Right lobe of liver (tissue), 4 donors: Measurements from ENCODE around the gene FANCD2.

Experiments
- POLR2A ChIP-seq: fragments of 450-650 bp; IDR thresholded peaks from one replicate; pipeline ENCODE4 v1.6.1; 2017; ENCODE audit warnings: antibody characterized with exemption, mild to moderate bottlenecking
- TF ChIP-seq, protein P1 (sequence below), 4 donors: fragments of 200-600 bp in 3 of 4; fragments of 450-650 bp in 1 of 4; IDR thresholded peaks; one replicate each; pipeline versions ENCODE4 v1.5.1 to v1.8.0; 2016 to 2022; ENCODE audit warnings: antibody characterized with exemption in 4 of 4, mild to moderate bottlenecking in 2 of 4
- donor health status: DM: no; HTN: no; CAD: no.
- donor health status: DM: no; HTN: no; CAD: no.
- donor health status: DM: no; HTN: yes; CAD: no.

DNA sequence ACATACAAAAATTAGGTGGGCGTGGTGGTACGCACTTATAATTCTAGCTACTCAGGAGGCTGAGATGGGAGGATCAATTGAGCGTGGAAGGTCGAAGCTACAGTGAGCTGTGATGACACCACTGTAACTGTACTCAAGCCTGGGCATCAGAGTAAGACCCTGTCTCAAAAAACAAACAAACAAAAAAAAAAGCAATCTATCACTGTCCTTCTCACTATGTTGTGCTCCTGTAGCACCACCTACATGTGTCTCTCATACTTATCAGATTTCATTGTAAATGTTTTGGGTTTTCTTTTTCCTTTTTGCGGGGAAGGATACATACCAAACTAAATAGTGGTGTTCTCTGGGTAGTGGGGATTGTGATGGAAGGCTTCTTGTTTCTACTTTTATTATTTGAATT is 14.8 kb downstream of the FANCD2 start:
- TF ChIP-seq, protein P1, sequence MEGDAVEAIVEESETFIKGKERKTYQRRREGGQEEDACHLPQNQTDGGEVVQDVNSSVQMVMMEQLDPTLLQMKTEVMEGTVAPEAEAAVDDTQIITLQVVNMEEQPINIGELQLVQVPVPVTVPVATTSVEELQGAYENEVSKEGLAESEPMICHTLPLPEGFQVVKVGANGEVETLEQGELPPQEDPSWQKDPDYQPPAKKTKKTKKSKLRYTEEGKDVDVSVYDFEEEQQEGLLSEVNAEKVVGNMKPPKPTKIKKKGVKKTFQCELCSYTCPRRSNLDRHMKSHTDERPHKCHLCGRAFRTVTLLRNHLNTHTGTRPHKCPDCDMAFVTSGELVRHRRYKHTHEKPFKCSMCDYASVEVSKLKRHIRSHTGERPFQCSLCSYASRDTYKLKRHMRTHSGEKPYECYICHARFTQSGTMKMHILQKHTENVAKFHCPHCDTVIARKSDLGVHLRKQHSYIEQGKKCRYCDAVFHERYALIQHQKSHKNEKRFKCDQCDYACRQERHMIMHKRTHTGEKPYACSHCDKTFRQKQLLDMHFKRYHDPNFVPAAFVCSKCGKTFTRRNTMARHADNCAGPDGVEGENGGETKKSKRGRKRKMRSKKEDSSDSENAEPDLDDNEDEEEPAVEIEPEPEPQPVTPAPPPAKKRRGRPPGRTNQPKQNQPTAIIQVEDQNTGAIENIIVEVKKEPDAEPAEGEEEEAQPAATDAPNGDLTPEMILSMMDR (IDR thresholded peaks at IDR 0.05) = no peak
- TF ChIP-seq POLR2A = no peak
